HG03135 (cell line): ENCODE measurements around the gene HIPK2.

Source experiments
- ATAC-seq: cut with Tn5 transposase; IDR thresholded peaks from one replicate; pipeline ENCODE4 v1.9.1; 2021; ENCODE audit warnings: mild to moderate bottlenecking, moderate library complexity; ENCODE audit not compliant: unreplicated experiment

The HIPK2 gene

GRCh38 chr7:139523968-139524815 is 253.6 kb downstream of the HIPK2 start:
- ATAC-seq = no peak

DNA sequence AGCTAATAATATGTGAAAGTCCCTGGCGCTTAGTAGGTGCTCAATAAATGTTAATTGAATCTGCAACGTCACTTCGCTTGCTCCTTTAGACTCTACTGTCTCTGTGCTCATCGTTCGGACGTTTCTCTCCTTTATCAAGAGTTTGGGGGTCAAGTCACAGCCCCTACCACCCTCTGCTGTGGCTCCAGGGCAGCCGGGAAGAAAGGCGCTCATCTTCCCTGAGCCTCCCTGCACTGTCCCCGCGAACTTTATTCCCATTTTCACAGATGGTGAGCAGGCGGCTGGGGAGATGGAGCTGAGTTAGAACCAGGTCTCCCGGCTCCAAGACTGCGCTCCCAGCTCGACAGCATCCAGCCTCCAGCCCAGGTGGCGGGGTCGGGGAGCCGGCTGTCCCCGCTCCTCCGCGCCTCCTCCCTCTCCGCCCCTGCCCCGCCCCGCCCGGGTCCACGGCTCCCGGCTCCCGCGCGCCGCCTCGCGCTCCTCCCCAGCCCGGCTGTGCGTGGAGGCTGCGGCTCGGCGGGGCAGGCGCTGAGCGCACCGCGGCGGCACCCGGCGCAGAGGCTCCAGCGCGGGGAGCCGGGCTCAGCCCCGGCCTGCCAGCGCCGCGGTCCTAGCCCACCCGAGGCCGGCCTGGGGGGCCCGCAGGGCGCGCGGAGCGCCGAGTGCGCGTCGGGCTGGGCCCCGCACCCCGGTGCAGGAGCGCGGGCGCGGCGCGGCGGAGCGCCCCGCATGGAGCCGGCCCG is 254.4 kb downstream of the HIPK2 start, which contains the start of gene CLEC2L:
Gene CLEC2L, plus strand, starts transcription at position 487 of the 743 bp plus-strand sequence. Its CDS starts 243 bp downstream, at position 730.
- no peak for ATAC-seq

DNA sequence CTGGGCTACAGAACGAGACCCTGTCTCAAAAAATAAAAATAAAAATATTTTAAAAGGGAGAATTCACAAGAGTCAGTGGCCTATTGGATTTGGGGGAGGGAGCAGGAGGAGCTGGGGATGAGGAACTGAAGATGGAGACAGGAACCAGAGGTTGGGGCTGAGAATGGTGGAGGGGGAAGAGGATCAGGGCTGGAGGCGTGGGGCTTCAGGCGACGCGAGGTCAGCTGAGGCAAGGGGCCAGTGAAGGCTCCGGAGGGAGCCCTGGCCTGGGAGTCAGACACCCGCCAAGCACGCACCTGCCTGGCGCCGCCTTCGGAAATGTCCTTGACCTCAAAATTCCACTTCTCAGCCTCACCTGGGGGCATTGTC is 255.0 kb downstream of the HIPK2 start:
- ATAC-seq = no peak

GRCh38 chr7:139521439-139521838 is 256.4 kb downstream of the HIPK2 start:
- ATAC-seq = no peak

GRCh38 chr7:139515266-139515665 is 262.5 kb downstream of the HIPK2 start:
- no peak for ATAC-seq
